SK-N-SH treated with all-trans-retinoic acid at 6 μM for 48 hours (cell line): Measurements from ENCODE around the gene PCGF5.

Experiments used
- ATAC-seq: fragments of 200-7000 bp; cut with Tn5 transposase; 3 replicates; pipeline ENCODE4 v1.9.1; 2020; ENCODE audit warnings: mild to moderate bottlenecking, moderate library complexity
- ARNTL ChIP-seq: fragments of 450-650 bp; formaldehyde crosslinking; IDR thresholded peaks from 2 replicates; pipeline ENCODE4 v1.5.0; 2020; ENCODE audit warnings: low read depth, mild to moderate bottlenecking, moderate library complexity, borderline replicate concordance
- BACH2 ChIP-seq: fragments of 250-450 bp; sonication (Bioruptor Pico); IDR thresholded peaks from 2 replicates; pipeline ENCODE4 v1.9.0; 2021; ENCODE audit warnings: mild to moderate bottlenecking, borderline replicate concordance
- CREB5 ChIP-seq: fragments of 250-450 bp; sonication (Bioruptor Pico); IDR thresholded peaks from 2 replicates; pipeline ENCODE4 v1.5.1; 2020; ENCODE audit warnings: low read depth, mild to moderate bottlenecking, moderate library complexity
- CSDC2 ChIP-seq: fragments of 250-450 bp; sonication (Bioruptor Pico); IDR thresholded peaks from 2 replicates; pipeline ENCODE4 v1.5.0; 2020; ENCODE audit warnings: mild to moderate bottlenecking, moderate library complexity
- CSRNP3 ChIP-seq: fragments of 250-450 bp; sonication (Bioruptor Pico); IDR thresholded peaks from 2 replicates; pipeline ENCODE4 v1.5.1; 2021; ENCODE audit warnings: mild to moderate bottlenecking, moderate library complexity
- ESRRG ChIP-seq: fragments of 250-450 bp; sonication (Bioruptor Pico); IDR thresholded peaks from 2 replicates; pipeline ENCODE4 v1.6.1; 2021; ENCODE audit warnings: mild to moderate bottlenecking
- GLIS3 ChIP-seq: fragments of 250-450 bp; sonication (Bioruptor Pico); IDR thresholded peaks from 2 replicates; pipeline ENCODE4 v1.5.0; 2020; ENCODE audit warnings: mild to moderate bottlenecking, moderate library complexity
- ISL1 ChIP-seq: fragments of 250-450 bp; sonication (Bioruptor Pico); IDR thresholded peaks from 2 replicates; pipeline ENCODE4 v2.1.2; 2022; ENCODE audit warnings: mild to moderate bottlenecking, moderate library complexity
- OSR1 ChIP-seq: fragments of 250-450 bp; sonication (Bioruptor Pico); IDR thresholded peaks from 2 replicates; pipeline ENCODE4 v1.8.0; 2022; ENCODE audit warnings: moderate library complexity, mild to moderate bottlenecking, inconsistent platforms
- PATZ1 ChIP-seq: fragments of 250-450 bp; sonication (Bioruptor Pico); IDR thresholded peaks from 2 replicates; pipeline ENCODE4 v1.8.0; 2020; ENCODE audit warnings: mild to moderate bottlenecking, moderate library complexity, borderline replicate concordance
- POU6F1 ChIP-seq: fragments of 250-450 bp; sonication (Bioruptor Pico); IDR thresholded peaks from 2 replicates; pipeline ENCODE4 v1.8.0; 2021; ENCODE audit warnings: low read depth, mild to moderate bottlenecking, moderate library complexity, borderline replicate concordance
- PPARA ChIP-seq: fragments of 250-450 bp; sonication (Bioruptor Pico); IDR thresholded peaks from 2 replicates; pipeline ENCODE4 v1.5.0; 2020; ENCODE audit warnings: mild to moderate bottlenecking, borderline replicate concordance
- RARB ChIP-seq: fragments of 250-450 bp; sonication (Bioruptor Pico); IDR thresholded peaks from 2 replicates; pipeline ENCODE4 v1.8.0; 2021; ENCODE audit warnings: mild to moderate bottlenecking, moderate library complexity
- SNAI2 ChIP-seq: fragments of 250-450 bp; sonication (Bioruptor Pico); IDR thresholded peaks from 2 replicates; pipeline ENCODE4 v1.5.0; 2020; ENCODE audit warnings: mild to moderate bottlenecking, moderate library complexity
- TOX ChIP-seq: fragments of 250-450 bp; sonication (Bioruptor Pico); IDR thresholded peaks from 2 replicates; pipeline ENCODE4 v1.8.0; 2021; ENCODE audit warnings: mild to moderate bottlenecking, moderate library complexity, borderline replicate concordance
- TSHZ2 ChIP-seq: fragments of 250-450 bp; sonication (Bioruptor Pico); IDR thresholded peaks from 2 replicates; pipeline ENCODE4 v1.5.0; 2020; ENCODE audit warnings: mild to moderate bottlenecking, moderate library complexity
- ZFP3 ChIP-seq: fragments of 250-450 bp; sonication (Bioruptor Pico); IDR thresholded peaks from 2 replicates; pipeline ENCODE4 v1.5.0; 2020; ENCODE audit warnings: mild to moderate bottlenecking, moderate library complexity
- ZFP30 ChIP-seq: fragments of 450-650 bp; formaldehyde crosslinking; IDR thresholded peaks from 2 replicates; pipeline ENCODE4 v1.5.0; 2022; ENCODE audit warnings: mild to moderate bottlenecking, moderate library complexity
- ZNF565 ChIP-seq: fragments of 450-650 bp; formaldehyde crosslinking; conservative IDR thresholded peaks from 2 replicates; pipeline ENCODE4 v1.5.0; 2020; ENCODE audit warnings: low read depth, mild to moderate bottlenecking, moderate library complexity
- ZNF70 ChIP-seq: fragments of 450-650 bp; formaldehyde crosslinking; IDR thresholded peaks from 2 replicates; pipeline ENCODE4 v1.5.0; 2020; ENCODE audit warnings: mild to moderate bottlenecking, moderate library complexity
- ZNF8 ChIP-seq: fragments of 450-650 bp; formaldehyde crosslinking; IDR thresholded peaks from 2 replicates; pipeline ENCODE4 v1.5.0; 2020; ENCODE audit warnings: mild to moderate bottlenecking, moderate library complexity

The PCGF5 gene

GRCh38 chr10:91289305-91289704 lies 68.8 kb downstream of the PCGF5 start (continued):
- no peak for TF ChIP-seq TSHZ2 (CRISPR knock-in tag)
- TF ChIP-seq ARNTL (CRISPR knock-in tag) = no peak
- no peak for TF ChIP-seq ZFP30 (CRISPR knock-in tag)
- TF ChIP-seq BACH2 = no peak

- TF ChIP-seq OSR1 (CRISPR knock-in tag) (no peak), RARB (CRISPR knock-in tag) (no peak), TSHZ2 (CRISPR knock-in tag) (no peak), PATZ1 (no peak), ZFP30 (CRISPR knock-in tag) (no peak), CSRNP3 (CRISPR knock-in tag) (no peak), PPARA (CRISPR knock-in tag) (no peak), SNAI2 (CRISPR knock-in tag) (no peak), ARNTL (CRISPR knock-in tag) (no peak), GLIS3 (CRISPR knock-in tag) (no peak)
- TF ChIP-seq, all 23 proteins: peak for 0
- ATAC-seq = no peak
Measured at GRCh38 chr10:91290607-91291006, 70.1 kb downstream of the PCGF5 start.

- peak; percentile 80 for ATAC-seq
Measured at GRCh38 chr10:91294134-91294906, 73.9 kb downstream of the PCGF5 start.

More at GRCh38 chr10:91294134-91294906, 73.9 kb downstream of the PCGF5 start:
- TF ChIP-seq BACH2 (no peak), CREB5 (peak; percentile 63; the same call in 1 of the 2 replicates), CSDC2 (CRISPR knock-in tag) (peak; percentile 13; the same call in 1 of the 2 replicates), POU6F1 (CRISPR knock-in tag) (no peak), PPARA (CRISPR knock-in tag) (no peak), ZNF70 (CRISPR knock-in tag) (no peak), ISL1 (CRISPR knock-in tag) (peak; percentile 81), ZNF8 (CRISPR knock-in tag) (peak; percentile 29; the same call in 1 of the 2 replicates), ZFP3 (peak; percentile 54; the same call in 1 of the 2 replicates), ZFP30 (CRISPR knock-in tag) (no peak), ZNF565 (CRISPR knock-in tag) (no peak), ESRRG (CRISPR knock-in tag) (no peak), TOX (no peak), SNAI2 (CRISPR knock-in tag) (no peak)
